OCI-LY7 (cell line): ENCODE measurements around the gene ZNF74. TPM values are rescaled to one million over a fixed set of nuclear protein-coding genes. Genes with fewer than 3 reads are reported as not detected.
"Not testable (repeated sequence)": the region's sequence is repeated elsewhere in the genome, so short reads cannot be mapped to it uniquely, and the experiment has no call there.

Experiments used
- BruUV-seq: library from RNA; stranded (reverse); fragments of 400-500 nt; replicated peaks from 2 replicates; lab custom pipeline; 2021; lab: Mats Ljungman, UMichigan
- CTCF ChIA-PET: fragments of 300-600 bp; sonication (Branson Sonifier 250); formaldehyde crosslinking; loops from one replicate; lab custom pipeline; 2022; ENCODE audit warnings: antibody characterized with exemption; ENCODE audit not compliant: unreplicated experiment; lab: Charles Lee
- POLR2A ChIA-PET: fragments of 300-600 bp; sonication (Branson Sonifier 250); formaldehyde crosslinking; loops from one replicate; lab custom pipeline; 2022; ENCODE audit warnings: antibody characterized with exemption; lab: Charles Lee
- DNase-seq: peaks from one replicate; pipeline ENCODE4 v3.0.0-alpha.2; 2015; ENCODE audit warnings: low spot score
- H2AFZ ChIP-seq: fragments of 200-600 bp; sonication (generic), shearing (Covaris generic); 2 replicates; pipeline ENCODE4 v1.6.1; 2014; ENCODE audit warnings: mild to moderate bottlenecking, antibody characterized with exemption, low read length, moderate library complexity
- H3K27ac ChIP-seq: fragments of 200-600 bp; sonication (generic); 2 replicates; pipeline ENCODE4 v1.5.1; 2014; ENCODE audit warnings: mixed run types, low read depth, mild to moderate bottlenecking, moderate library complexity, low read length, inconsistent platforms; ENCODE audit not compliant: poor library complexity, severe bottlenecking
- H3K36me3 ChIP-seq: fragments of 200-600 bp; sonication (generic); 2 replicates; pipeline ENCODE4 v1.6.1; 2014; ENCODE audit warnings: mild to moderate bottlenecking, antibody characterized with exemption, low read length, moderate library complexity, mixed read lengths; ENCODE audit not compliant: insufficient read depth
- H3K4me1 ChIP-seq: fragments of 200-600 bp; sonication (generic); 2 replicates; pipeline ENCODE4 v1.5.1; 2014; ENCODE audit warnings: mild to moderate bottlenecking, low read length; ENCODE audit not compliant: insufficient read depth, poor library complexity, severe bottlenecking
- H3K4me2 ChIP-seq: fragments of 200-600 bp; sonication (generic); 2 replicates; pipeline ENCODE4 v1.6.1; 2014; ENCODE audit warnings: mild to moderate bottlenecking, low read length
- H3K4me3 ChIP-seq: fragments of 200-600 bp; sonication (generic); 2 replicates; pipeline ENCODE4 v1.5.1; 2014; ENCODE audit warnings: mild to moderate bottlenecking, low read depth, low read length; ENCODE audit not compliant: poor library complexity, severe bottlenecking
- H3K79me2 ChIP-seq: fragments of 200-600 bp; sonication (generic); 2 replicates; pipeline ENCODE4 v1.6.1; 2016; ENCODE audit warnings: low read depth, mild to moderate bottlenecking, low read length, moderate library complexity, mixed read lengths; ENCODE audit not compliant: insufficient read depth
- H3K9me2 ChIP-seq: fragments of 200-600 bp; sonication (generic); 2 replicates; pipeline ENCODE4 v1.6.1; 2016; ENCODE audit warnings: mild to moderate bottlenecking, low read length, mixed read lengths; ENCODE audit not compliant: insufficient read depth
- H3K9me3 ChIP-seq: fragments of 200-600 bp; sonication (generic); 2 replicates; pipeline ENCODE4 v1.6.1; 2014; ENCODE audit warnings: mild to moderate bottlenecking, mixed run types, low read length, mixed read lengths
- H4K20me1 ChIP-seq: fragments of 200-600 bp; sonication (generic); 2 replicates; pipeline ENCODE4 v1.6.1; 2014; ENCODE audit warnings: mild to moderate bottlenecking, antibody characterized with exemption, low read length, moderate library complexity, mixed read lengths; ENCODE audit not compliant: insufficient read depth
- EZH2phosphoT487 ChIP-seq: fragments of 200-600 bp; sonication (generic); IDR thresholded peaks from 2 replicates; pipeline ENCODE4 v1.6.1; 2018; ENCODE audit warnings: low read depth, borderline replicate concordance, mild to moderate bottlenecking, mixed run types, antibody characterized with exemption, low read length, moderate library complexity, mixed read lengths
- intact Hi-C: fragments of 100-400 bp; cut with micrococcal nuclease; formaldehyde crosslinking; loops from one replicate; pipeline ENCODE4 v1.10.0; 2022; ENCODE audit not compliant: unreplicated experiment
- total RNA-seq, 2 experiments: library from RNA; depleted of rRNA in 1 of 2; stranded (reverse); fragments of >200 nt in 1 of 2; shearing (Covaris generic) in 1 of 2; gene quantifications; 2 replicates each; pipeline ENCODE4 v1.2.3, GENCODE V29; 2014 to 2022
- TF ChIP-seq, protein P1 (sequence below): fragments of 200-600 bp; sonication (generic); conservative IDR thresholded peaks from 2 replicates; pipeline ENCODE4 v1.5.1; 2014; ENCODE audit warnings: mild to moderate bottlenecking, antibody characterized with exemption, low read length, moderate library complexity, mixed read lengths

The ZNF74 gene
- total RNA-seq, 2 experiments from 2014 or later, result not detected

DNA sequence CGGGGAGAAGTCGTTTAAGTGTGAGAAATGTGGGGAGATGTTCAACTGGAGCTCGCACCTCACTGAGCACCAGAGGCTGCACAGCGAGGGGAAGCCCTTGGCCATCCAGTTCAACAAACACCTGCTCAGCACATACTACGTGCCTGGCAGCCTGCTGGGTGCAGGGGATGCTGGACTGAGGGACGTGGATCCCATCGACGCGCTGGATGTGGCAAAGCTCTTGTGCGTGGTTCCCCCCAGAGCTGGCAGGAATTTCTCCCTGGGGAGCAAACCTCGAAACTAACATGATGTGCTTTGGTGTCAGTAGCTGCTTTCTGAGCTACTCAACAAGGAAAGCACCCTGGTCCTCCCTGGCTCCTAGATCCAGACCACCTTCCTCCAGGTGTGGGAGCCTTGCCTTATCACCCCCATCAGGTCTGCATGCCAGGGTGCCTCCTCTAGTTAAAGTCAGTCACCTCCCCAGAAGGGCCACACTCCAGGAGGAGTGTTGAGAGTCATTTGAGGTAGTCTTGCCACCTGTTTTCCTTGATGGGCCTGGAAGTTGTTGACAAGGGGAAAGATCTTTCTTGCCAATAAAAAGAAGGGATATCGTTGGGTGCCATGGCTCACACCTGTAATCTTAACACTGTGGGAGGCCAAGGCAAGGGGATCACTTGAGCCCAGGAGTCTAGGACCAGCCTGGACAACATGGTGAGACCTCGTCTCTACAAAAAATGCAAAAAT is 12.9 kb downstream of the ZNF74 start:
- no peak for TF ChIP-seq EZH2phosphoT487
- TF ChIP-seq, protein P1, sequence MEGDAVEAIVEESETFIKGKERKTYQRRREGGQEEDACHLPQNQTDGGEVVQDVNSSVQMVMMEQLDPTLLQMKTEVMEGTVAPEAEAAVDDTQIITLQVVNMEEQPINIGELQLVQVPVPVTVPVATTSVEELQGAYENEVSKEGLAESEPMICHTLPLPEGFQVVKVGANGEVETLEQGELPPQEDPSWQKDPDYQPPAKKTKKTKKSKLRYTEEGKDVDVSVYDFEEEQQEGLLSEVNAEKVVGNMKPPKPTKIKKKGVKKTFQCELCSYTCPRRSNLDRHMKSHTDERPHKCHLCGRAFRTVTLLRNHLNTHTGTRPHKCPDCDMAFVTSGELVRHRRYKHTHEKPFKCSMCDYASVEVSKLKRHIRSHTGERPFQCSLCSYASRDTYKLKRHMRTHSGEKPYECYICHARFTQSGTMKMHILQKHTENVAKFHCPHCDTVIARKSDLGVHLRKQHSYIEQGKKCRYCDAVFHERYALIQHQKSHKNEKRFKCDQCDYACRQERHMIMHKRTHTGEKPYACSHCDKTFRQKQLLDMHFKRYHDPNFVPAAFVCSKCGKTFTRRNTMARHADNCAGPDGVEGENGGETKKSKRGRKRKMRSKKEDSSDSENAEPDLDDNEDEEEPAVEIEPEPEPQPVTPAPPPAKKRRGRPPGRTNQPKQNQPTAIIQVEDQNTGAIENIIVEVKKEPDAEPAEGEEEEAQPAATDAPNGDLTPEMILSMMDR, result no peak

DNA sequence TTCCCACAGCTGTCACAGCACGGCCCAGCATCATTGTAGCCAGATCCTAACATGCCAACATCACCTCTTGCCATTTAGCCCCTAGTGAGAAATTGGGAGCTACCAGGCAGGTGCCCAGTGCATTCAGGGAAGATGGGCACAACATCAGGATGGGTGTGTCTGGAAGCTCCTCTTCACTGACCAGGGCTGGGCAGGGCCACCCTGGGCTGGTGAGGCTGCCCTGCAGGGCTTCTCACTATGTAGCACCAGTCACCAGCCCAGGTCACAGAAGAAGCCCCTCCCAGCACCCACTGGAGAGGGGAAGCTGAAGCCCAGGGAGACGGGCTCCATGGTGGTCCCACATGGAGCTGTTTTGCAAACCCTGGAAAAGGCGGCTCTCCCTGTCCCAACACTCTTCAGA is 13.9 kb downstream of the ZNF74 start:
- no peak overlapping the region for H3K4me2 ChIP-seq
- no peak overlapping the region for H3K27ac ChIP-seq
- no TSS peak for BruUV-seq
- H3K4me3 ChIP-seq, result no peak overlapping the region
- H4K20me1 ChIP-seq, result no peaks in the 10 kb centered on the region
- TF ChIP-seq, protein P1, result no peak
- no peak for TF ChIP-seq EZH2phosphoT487
- no peaks in the 10 kb centered on the region for H3K79me2 ChIP-seq
- ChIA-PET CTCF (no interaction called here), POLR2A (interaction anchor here (0.6 kb wide), 1 partner anchor 207 kb away, joined by 6 read pairs; no protein-coding TSS in a partner anchor)
- no peaks in the 10 kb centered on the region for H3K36me3 ChIP-seq
- DNase-seq, result no peak
- no peak overlapping the region for H2AFZ ChIP-seq
- intact Hi-C loops, result no loop called here
- H3K9me2 ChIP-seq, result no peaks in the 10 kb centered on the region
- no peaks in the 10 kb centered on the region for H3K9me3 ChIP-seq
- no peaks in the 10 kb centered on the region for H3K4me1 ChIP-seq

More for the DNA sequence above, 12.9 kb downstream of the ZNF74 start:
- no peaks in the 10 kb centered on the region for H3K79me2 ChIP-seq
- H3K9me2 ChIP-seq, result no peaks in the 10 kb centered on the region
- ChIA-PET CTCF (no interaction called here), POLR2A (no interaction called here)
- H3K9me3 ChIP-seq, result no peaks in the 10 kb centered on the region
- H4K20me1 ChIP-seq, result no peaks in the 10 kb centered on the region
- no peaks in the 10 kb centered on the region for H3K36me3 ChIP-seq
- no peaks in the 10 kb centered on the region for H3K4me1 ChIP-seq
- no peak overlapping the region for H3K4me2 ChIP-seq
- no peak for DNase-seq
- intact Hi-C loops, result no loop called here
- no peak overlapping the region for H3K4me3 ChIP-seq
- no peak overlapping the region for H2AFZ ChIP-seq
- no peak overlapping the region for H3K27ac ChIP-seq
- BruUV-seq, result no TSS peak

DNA sequence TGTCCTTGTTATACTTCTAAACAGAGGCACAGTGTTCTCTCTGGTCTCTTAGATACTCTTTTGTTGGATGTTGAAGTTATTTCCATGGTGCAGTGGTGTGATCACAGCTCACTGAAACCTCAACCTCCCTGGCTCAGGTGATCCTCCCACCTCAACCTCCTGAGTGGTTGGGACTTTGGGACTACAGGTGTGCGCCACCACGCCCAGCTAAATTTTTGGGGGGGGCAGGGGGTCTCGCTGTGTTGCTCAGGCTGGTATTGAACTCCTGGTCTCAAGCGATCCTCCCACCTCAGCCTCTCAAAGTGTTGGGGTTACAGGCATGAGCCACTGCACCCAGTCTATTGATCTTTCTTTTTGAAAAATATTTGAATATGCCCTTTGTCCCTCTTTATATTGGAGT is 14.9 kb downstream of the ZNF74 start:
- intact Hi-C loops, result no loop called here
- TF ChIP-seq, protein P1, result no peak
- no peak for TF ChIP-seq EZH2phosphoT487
- Histone ChIP-seq H3K4me1 (no peaks in the 10 kb centered on the region), H4K20me1 (no peaks in the 10 kb centered on the region), H3K9me2 (no peaks in the 10 kb centered on the region), H3K27ac (no peak overlapping the region), H3K79me2 (no peaks in the 10 kb centered on the region), H3K4me3 (no peak overlapping the region), H3K36me3 (no peaks in the 10 kb centered on the region), H2AFZ (no peak overlapping the region), H3K9me3 (no peaks in the 10 kb centered on the region), H3K4me2 (no peak overlapping the region)
- BruUV-seq, result no TSS peak
- POLR2A ChIA-PET, result no interaction called here
- CTCF ChIA-PET, result interaction anchor here (0.6 kb wide), 1 partner anchor 238 kb away, joined by 3 read pairs; no protein-coding TSS in a partner anchor
- DNase-seq, result no peak

DNA sequence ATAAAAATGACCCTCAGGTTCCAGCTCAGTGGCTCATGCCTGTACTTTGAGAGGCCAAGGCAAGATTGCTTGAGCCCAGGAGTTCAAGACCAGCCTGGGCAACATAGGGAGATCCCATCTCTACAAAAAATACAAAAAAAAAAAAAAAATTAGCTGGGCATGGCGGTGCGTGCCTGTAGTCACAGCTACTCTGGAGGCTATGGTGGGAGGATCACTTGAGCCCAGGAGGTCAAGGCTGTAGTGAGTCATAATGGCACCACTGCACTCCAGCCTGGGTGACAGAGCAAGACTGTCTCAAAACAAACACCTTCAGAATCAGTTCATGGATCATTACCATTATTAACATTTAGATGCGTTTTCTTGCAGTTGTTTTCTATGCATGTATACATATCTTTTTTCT is 15.4 kb downstream of the ZNF74 start:
- H3K4me3 ChIP-seq, POLR2A ChIA-PET, BruUV-seq, H3K9me3 ChIP-seq, H4K20me1 ChIP-seq, DNase-seq, H3K4me2 ChIP-seq, H3K9me2 ChIP-seq, H3K79me2 ChIP-seq, CTCF ChIA-PET, intact Hi-C loops, H3K4me1 ChIP-seq, H3K27ac ChIP-seq, H3K36me3 ChIP-seq, H2AFZ ChIP-seq: not testable (repeated sequence)
